HG03432 (cell line): Measurements from ENCODE around the gene SNX11.
"Not testable (repeated sequence)": the region's sequence is repeated elsewhere in the genome, so short reads cannot be mapped to it uniquely, and the experiment has no call there.

ENCODE experiments used
- ATAC-seq: cut with Tn5 transposase; IDR thresholded peaks from one replicate; pipeline ENCODE4 v1.9.1; 2021; ENCODE audit warnings: mild to moderate bottlenecking, moderate library complexity; ENCODE audit not compliant: unreplicated experiment

SNX11 gene

GRCh38 chr17:48107137-48108055 lies at the start of gene SNX11:
TSS of gene SNX11 (plus strand) at chr17:48107766. CDS start at chr17:48112044, 4,278 bp downstream.
- peak; percentile 82 for ATAC-seq

GRCh38 chr17:48058393-48059124 lies 49.0 kb upstream of the SNX11 start:
- ATAC-seq = no peak

- ATAC-seq = no peak
Observed at GRCh38 chr17:48059125-48059668, 48.4 kb upstream of the SNX11 start.

- no peak for ATAC-seq
Observed at GRCh38 chr17:48060249-48060648, 47.3 kb upstream of the SNX11 start.

GRCh38 chr17:48062273-48062672 lies 45.3 kb upstream of the SNX11 start:
- no peak for ATAC-seq

GRCh38 chr17:48064638-48065037 lies 42.9 kb upstream of the SNX11 start:
- no peak for ATAC-seq

GRCh38 chr17:48066192-48066591 lies 41.4 kb upstream of the SNX11 start:
- ATAC-seq = no peak

- ATAC-seq = no peak
Observed at GRCh38 chr17:48066656-48067055, 40.9 kb upstream of the SNX11 start.

- ATAC-seq = no peak
Observed at GRCh38 chr17:48067245-48067644, 40.3 kb upstream of the SNX11 start.

- not testable (repeated sequence) for ATAC-seq
Observed at GRCh38 chr17:48067808-48068207, 39.8 kb upstream of the SNX11 start.

- ATAC-seq = no peak
Observed at GRCh38 chr17:48068491-48068961, 39.0 kb upstream of the SNX11 start.

GRCh38 chr17:48070195-48070594 lies 37.4 kb upstream of the SNX11 start:
- ATAC-seq = no peak

- ATAC-seq = no peak
Observed at GRCh38 chr17:48071654-48072053, 35.9 kb upstream of the SNX11 start.

- not testable (repeated sequence) for ATAC-seq
Observed at GRCh38 chr17:48072811-48073210, 34.8 kb upstream of the SNX11 start.

GRCh38 chr17:48073566-48074094 lies 33.9 kb upstream of the SNX11 start:
- not testable (repeated sequence) for ATAC-seq

- ATAC-seq = no peak
Observed at GRCh38 chr17:48074322-48075081, 33.1 kb upstream of the SNX11 start.

- ATAC-seq = not testable (repeated sequence)
Observed at GRCh38 chr17:48077152-48077551, 30.4 kb upstream of the SNX11 start.

- no peak for ATAC-seq
Observed at GRCh38 chr17:48081858-48082257, 25.7 kb upstream of the SNX11 start.

- ATAC-seq = no peak
Observed at GRCh38 chr17:48084932-48085331, 22.6 kb upstream of the SNX11 start.

GRCh38 chr17:48093341-48094045 lies 14.1 kb upstream of the SNX11 start:
- no peak for ATAC-seq
